IPS DF 4.7 (cell line): ENCODE measurements around the gene ACTR1B.
"Not testable (repeated sequence)": the region's sequence is repeated elsewhere in the genome, so short reads cannot be mapped to it uniquely, and the experiment has no call there.

Experiments
- DNase-seq: peaks from one replicate; pipeline ENCODE4 v3.0.0-alpha.2; 2013; ENCODE audit warnings: low spot score; ENCODE audit errors: extremely low read depth

Gene ACTR1B

DNA sequence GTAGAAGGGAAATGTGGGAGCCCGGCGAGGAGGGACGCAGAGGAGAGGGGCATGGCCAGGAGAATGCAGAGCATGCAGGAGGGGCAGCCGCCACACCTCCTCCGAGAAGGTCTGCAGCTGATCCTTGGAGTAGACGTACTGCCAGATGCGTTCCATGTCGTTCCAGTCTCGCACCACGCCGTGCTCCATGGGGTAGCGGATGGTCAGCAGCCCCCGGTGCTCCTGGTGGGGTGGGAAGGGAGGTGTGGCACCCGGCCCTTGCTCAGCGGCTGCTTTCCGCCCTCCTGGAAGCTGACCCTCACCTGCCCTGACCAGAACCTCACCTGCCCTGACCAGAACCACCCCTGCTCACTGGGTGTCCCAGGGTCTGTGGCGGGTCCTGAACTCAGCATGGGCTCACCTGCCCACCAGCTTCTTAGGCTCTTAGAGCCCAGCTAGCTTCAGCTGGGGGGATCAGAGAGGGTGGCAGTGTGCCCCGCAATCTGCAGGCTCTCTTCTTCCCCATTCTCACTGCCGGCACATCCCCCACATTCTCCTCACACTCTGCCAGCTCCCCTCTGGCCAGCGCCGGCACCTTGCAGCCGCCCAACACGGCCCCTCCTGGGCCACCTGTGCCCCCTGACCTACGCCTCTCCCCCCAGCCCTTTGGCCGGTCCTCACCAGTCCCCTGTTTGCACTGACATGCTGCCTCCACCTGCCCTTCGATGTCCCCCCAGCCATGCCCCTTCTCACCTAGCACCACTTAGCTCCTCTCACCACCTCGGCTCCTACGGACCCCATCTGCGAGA is 4.4 kb downstream of the ACTR1B start:
- no peak for DNase-seq

DNA sequence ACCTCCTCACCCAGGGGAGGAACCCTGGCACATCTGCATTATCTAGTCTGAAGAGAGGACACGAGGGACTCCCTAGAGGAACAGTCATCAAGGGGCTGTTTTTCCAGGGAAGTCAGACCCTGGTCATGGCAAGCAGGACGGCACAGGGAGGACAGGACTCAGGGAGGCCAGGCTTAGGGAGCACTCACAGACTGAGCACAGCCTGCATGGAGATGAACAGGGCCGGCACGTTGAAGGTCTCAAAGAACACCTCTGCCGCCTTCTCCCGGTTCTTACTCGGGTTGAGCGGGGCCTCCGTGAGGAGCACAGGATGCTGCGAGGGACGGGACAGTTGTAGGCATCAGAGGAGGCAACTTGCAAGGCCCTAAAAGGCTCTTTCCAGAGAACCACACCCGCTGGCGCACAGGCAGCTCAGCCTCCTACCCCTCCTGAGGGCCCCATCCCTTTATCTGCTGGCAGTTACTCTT is 5.1 kb downstream of the ACTR1B start:
- no peak for DNase-seq

DNA sequence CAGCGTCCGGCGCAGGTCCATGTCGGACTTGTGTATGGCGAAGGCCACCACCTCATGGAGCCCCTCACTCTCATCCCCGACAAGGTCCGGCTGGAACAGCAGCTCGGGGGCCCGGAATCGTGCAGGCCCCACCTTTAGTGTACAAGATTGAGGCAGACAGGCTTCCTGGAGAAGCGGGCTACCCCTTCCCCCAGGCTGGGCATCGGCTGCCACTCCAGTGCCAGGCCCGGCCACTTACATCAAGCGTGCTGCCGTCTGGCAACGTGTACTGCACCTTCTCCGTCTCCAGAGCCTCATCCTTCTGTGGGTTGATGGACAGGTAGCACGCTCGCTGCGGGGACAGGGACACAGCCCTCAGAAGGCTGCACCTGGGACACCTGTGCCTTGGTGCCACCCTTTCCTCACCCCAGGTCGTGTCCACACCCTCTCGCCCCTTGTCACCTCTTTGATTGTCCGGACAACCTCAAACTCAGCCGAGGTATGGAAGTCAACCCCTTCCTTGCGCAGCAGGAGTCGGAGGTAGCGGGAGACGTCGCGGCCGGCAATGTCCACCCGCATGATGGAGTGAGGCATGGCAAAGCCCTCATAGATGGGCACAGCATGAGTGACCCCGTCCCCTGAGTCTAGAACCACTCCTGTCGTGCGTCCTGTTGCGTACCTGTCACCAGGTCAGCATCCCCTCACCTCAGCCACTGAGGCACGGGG is 5.7 kb downstream of the ACTR1B start:
- DNase-seq = no peak

DNA sequence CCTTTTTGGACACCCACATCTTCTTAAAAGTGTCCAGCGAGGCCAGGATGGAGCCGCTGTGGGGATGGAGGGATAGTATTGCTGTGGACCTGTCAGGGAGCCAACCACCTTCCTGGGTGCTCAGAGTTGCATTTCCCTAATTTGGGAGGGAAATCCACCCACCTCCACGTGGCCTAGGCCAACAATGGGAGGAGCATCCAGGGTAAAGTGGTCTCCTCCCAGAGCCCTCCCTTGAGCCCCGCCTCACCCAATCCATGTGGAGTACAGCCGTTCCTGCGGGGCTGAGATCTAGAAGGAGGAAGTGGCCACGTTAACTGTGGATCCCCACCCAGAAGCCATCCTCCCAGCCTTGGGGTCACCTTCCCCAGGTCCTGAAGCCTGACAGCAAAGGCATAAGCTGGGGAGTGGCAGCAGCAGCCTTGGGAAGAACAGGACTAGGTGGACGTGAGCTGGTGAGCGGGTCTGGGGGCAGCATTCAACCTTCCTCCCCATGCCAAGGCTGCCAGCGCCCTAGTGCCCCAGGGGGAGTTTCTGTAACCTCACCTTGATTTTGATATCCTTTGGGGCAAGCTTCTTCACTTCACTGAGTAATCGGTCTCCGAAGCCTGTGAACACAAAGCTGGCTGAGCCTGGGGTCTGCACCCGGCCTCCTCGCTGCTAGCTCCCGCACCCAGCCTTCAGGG is 6.8 kb downstream of the ACTR1B start:
- DNase-seq = no peak

DNA sequence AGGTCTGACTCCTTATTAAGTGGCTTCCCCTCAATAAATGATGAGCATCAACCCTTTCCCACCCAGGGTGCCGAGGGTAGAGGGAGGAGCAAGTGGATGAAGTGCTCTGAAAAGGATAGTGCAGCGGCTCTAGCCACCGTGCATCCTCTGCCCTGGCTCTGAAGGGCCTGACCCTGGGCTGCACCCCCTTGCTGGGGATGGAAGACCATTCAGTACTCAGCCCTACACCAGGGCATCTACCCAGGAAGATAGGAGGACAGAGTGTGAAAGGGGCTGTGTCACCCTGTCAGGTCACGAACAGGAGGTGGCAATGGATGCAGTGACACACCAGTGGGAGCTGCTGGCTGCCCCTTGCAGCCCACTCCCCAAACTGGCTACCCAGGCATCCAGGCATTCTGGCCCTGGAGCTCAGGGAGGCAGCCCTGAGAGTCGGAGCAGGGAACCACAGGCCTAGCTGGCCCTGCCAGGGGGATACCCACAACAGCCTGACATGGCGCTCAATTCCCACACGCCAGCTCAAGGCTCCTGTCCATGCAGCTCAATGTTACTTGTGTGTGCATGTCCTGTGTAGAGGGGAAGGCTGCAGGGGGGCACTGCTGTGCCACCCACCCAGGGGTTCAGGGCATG is 7.6 kb downstream of the ACTR1B start:
- no peak for DNase-seq

- DNase-seq = no peak
Observed at GRCh38 chr2:97654791-97655190, 9.1 kb downstream of the ACTR1B start.

- no peak for DNase-seq
Observed at GRCh38 chr2:97654309-97654708, 9.5 kb downstream of the ACTR1B start.

- no peak for DNase-seq
Observed at GRCh38 chr2:97653874-97654273, 10.0 kb downstream of the ACTR1B start.

GRCh38 chr2:97653473-97653872 is 10.4 kb downstream of the ACTR1B start:
- DNase-seq = no peak

DNA sequence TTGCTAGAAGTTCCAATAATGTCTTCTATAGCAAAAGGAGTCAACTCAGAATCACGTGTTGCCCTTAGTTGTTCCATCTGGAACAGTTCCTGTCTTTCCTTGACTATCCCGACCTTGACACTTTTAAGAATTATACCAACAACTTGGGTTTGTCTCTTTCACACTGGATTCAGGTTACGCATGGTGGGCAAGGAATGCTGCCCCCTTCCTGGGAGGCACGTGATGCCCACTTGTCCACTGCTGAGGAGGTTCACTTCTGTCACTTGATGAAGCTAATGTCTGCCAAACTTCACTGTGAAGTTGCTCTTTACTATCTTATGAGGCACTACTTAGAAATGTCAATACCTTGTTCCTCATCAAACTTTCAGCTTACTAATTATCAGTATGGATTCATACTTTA is 12.7 kb downstream of the ACTR1B start:
- DNase-seq = no peak

DNA sequence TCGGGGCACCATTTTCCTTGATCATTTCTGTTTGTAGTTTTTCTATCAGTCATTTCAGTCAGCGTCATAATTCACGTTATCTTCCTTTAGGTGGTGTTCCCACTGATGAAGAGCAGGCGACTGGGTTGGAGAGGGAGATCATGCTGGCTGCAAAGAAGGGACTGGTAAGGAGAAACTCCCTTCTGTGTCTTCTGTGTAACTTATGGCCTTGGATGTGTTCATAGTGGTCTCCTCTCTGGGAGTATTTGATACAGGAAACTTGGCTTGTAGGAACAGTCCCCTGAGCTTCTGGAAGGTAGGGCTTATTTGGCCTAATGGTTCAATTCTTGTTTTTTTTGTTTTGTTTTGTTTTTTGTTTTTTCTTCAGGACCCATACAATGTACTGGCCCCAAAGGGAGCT is 16.9 kb downstream of the ACTR1B start:
- no peak for DNase-seq

- no peak for DNase-seq
Observed at GRCh38 chr2:97645695-97646629, 17.9 kb downstream of the ACTR1B start, which contains the start of gene COX5B. COX5B (plus strand) TSS chr2:97646062; CDS start chr2:97646087, 25 bp downstream.

DNA sequence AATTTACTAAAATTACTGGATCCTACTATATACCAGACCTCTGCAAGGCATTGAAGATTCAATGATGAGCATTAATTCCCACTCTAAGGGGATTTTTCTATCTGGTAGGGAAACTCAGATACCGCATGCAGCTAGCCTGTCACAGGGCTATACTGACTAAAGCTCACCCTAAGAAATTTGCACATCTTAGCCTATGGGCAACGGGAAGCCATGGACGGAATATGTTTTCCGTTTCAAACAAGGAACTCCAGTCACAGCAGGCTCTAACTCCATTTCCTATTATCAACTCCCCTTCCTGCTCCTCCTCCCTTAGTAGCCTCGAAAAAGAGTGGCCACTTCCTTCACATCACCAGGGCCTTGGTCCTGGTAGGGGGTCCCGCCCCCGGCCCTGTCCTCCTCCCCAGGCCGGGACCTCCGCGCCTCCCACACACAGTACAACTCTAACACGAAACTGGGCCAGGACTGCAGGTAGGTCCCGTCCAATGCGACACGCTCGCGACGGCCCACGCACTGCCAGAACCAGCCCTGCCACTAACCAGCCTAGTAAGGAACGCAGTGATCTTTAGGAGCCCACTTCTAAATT is 18.6 kb downstream of the ACTR1B start:
- DNase-seq = no peak

DNA sequence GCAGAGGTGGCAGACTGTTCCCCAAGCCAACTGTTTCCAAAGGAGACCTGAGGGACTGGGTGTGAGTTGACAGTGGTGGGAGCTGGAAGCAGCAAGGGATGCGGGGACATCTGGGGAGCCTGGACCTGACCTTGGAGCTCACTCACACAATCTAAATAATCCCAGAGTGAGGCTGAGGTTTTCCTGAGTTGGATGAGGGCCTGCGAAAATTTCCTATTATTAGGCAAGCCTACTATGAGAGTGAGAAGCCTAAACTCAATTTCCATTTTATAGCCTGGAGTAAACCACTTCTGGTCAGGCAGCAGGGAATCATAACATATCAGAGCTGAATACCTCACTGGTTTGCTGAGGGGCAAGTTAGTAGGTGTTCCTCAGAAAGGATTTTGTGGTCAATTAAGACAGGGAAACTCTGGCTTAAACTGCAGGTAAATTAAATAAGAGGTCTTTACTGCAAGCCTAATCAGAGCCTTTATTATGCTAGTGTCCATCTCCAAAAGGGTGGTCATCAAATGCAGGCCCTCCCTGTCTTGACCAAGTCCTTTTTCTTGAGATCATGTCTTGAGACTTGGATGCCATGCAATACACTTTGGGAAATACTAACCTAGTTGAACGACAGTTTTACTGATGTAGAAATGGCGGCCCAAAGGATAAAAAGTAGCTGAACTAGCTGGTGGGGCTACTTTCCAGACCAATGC is 19.7 kb downstream of the ACTR1B start:
- no peak for DNase-seq

DNA sequence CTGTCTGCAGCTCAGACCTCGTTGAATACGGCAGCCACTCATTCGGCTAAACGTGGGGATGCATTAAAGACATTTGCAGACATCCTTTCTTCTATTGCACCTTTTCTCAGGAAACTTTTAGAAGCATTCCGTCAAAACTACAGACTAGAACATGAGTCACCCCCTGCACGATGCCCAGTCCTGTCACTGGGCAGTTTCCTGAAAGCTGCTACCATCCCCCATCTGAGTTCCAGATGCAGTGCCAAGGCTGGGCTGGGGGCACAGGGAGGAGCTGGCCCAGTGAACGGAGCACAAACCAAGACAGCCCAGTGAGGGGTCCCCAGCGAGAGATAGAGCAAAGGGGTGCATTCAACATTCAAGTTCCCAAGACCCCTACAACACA is 37.8 kb downstream of the ACTR1B start:
- DNase-seq = not testable (repeated sequence)

DNA sequence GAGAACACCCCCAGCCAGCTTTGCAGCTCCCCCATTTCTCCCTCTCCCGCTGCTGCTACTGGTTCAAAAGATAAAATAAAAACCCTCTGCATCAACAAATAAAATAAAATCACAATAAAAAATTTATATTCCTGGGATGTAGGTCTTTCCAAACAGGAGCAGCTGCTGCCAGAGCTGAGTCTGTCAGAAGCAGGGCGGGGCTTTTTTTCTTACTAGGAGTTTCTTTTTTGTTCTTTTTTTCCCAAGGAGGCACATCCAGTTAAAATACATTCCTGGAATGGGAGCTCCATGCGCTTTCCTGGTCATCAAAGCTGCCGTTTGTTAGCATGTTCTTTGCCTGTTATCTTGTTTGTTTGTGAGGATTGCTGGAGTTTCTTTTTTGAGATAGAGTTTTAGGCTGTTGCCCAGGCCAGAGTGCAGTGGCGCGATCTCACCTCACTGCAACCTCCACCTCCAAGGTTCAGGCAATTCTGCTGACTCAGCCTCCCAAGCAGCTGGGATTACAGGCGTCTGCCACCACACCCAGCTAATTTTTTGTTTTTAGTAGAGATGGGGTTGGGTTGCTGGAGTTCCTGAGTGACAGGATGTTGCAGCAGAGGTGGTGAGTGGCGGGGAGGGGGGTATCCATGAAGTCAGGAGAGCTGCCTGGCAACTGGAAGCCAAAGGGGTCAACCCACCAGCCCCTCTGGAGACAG is 38.3 kb downstream of the ACTR1B start:
- DNase-seq = not testable (repeated sequence)

DNA sequence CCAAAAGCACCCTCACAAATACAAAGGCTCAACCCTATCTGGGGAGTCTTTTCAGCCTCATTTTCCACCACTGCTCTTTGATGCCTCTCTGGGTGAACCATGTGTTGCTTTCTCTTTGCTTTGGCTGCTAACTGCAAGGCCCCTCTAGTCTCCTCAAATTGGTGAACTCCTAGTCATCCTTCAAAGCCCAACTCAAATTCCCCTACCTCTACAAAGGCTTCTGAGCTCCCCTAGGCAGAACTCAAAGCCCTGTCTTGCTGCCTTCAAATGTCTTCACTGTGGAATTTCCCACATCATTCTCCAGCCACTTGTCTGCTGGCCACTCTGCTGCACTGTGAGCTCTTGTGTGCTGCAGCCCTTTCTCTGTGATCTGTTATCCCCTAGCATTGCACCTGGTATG is 40.9 kb downstream of the ACTR1B start:
- not testable (repeated sequence) for DNase-seq

DNA sequence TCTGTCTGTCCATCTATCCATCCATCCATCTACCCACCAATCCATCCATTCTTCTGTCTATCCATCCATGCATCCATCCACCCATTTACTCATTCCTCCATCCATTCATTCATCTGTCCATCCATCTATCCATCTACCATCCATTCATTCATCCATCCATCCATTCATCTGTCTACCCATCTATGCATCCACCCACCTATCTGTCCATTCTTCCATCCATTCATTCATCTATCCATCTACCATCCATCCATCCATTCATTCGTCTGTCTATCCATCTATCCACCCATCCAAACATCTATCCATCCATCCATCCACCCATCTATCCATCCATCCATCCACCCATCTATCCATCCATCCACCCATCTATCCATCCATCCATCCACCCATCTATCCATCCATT is 43.4 kb downstream of the ACTR1B start:
- DNase-seq = not testable (repeated sequence)
